HG03103 (cell line): Measurements from ENCODE around the gene MMP15.

Experiments used
- ATAC-seq: cut with Tn5 transposase; IDR thresholded peaks from one replicate; pipeline ENCODE4 v1.9.1; 2021; ENCODE audit warnings: low read depth; ENCODE audit not compliant: unreplicated experiment

The MMP15 gene

GRCh38 chr16:58032710-58033293 lies 7.2 kb downstream of the MMP15 start:
- no peak for ATAC-seq

- ATAC-seq, result no peak
These were observed 8.7 kb downstream of the MMP15 start for GRCh38 chr16:58034128-58034685.

- no peak for ATAC-seq
These were observed 9.2 kb downstream of the MMP15 start for GRCh38 chr16:58034774-58035173.

GRCh38 chr16:58035356-58036170 lies 10.0 kb downstream of the MMP15 start:
- no peak for ATAC-seq

- ATAC-seq, result no peak
These were observed 11.4 kb downstream of the MMP15 start for GRCh38 chr16:58036943-58037342.

- no peak for ATAC-seq
These were observed 12.0 kb downstream of the MMP15 start for GRCh38 chr16:58037365-58038057.

- no peak for ATAC-seq
These were observed 12.7 kb downstream of the MMP15 start for GRCh38 chr16:58038219-58038641.

- no peak for ATAC-seq
These were observed 14.4 kb downstream of the MMP15 start for GRCh38 chr16:58039829-58040495.

- no peak for ATAC-seq
These were observed 14.9 kb downstream of the MMP15 start for GRCh38 chr16:58040496-58040846.

GRCh38 chr16:58040945-58041627 lies 15.5 kb downstream of the MMP15 start:
- no peak for ATAC-seq

GRCh38 chr16:58041628-58041955 lies 16.0 kb downstream of the MMP15 start:
- no peak for ATAC-seq

- no peak for ATAC-seq
These were observed 16.7 kb downstream of the MMP15 start for GRCh38 chr16:58042001-58042885.

- no peak for ATAC-seq
These were observed 17.4 kb downstream of the MMP15 start for GRCh38 chr16:58042886-58043515.

- no peak for ATAC-seq
These were observed 18.1 kb downstream of the MMP15 start for GRCh38 chr16:58043571-58044155.

GRCh38 chr16:58044266-58045019 lies 18.9 kb downstream of the MMP15 start:
- ATAC-seq, result no peak

- no peak for ATAC-seq
These were observed 19.5 kb downstream of the MMP15 start for GRCh38 chr16:58045096-58045495.

- ATAC-seq, result no peak
These were observed 20.7 kb downstream of the MMP15 start for GRCh38 chr16:58046054-58046881.
